Measurements from ENCODE around the gene SLC28A2. TPM values are rescaled to one million over a fixed set of nuclear protein-coding genes. Genes with fewer than 3 reads are reported as not detected.

SLC28A2 gene
- total RNA-seq, 1 donor from 2014 or later: not detected

- Histone ChIP-seq H3K27ac (ENCODE audit: low read depth, low read length) (no peak overlapping the region), H4K20me1 (ENCODE audit: insufficient read depth, low read length) (no peaks in the 10 kb centered on the region), H3K4me2 (ENCODE audit: low read length) (no peak overlapping the region), H3K79me2 (ENCODE audit: insufficient read depth, low read length) (no peaks in the 10 kb centered on the region), H3K27me3 (ENCODE audit: insufficient read depth, low read length) (no peaks in the 10 kb centered on the region), H3K4me3 (ENCODE audit: insufficient read depth, low read depth, low read length) (no peak overlapping the region), H2AFZ (ENCODE audit: low read depth, low read length) (no peak overlapping the region), H3K4me1 (ENCODE audit: insufficient read depth, low read length) (no peaks in the 10 kb centered on the region), H3K9me3 (ENCODE audit: insufficient read depth, low read depth, low read length) (no peaks in the 10 kb centered on the region), H3K9ac (ENCODE audit: low read length) (no peak overlapping the region), H3K36me3 (ENCODE audit: insufficient read depth, low read length) (no peaks in the 10 kb centered on the region)
- Mint-ChIP-seq H3K27ac (ENCODE audit: unreplicated experiment) (no peak overlapping the region), H3K4me3 (ENCODE audit: unreplicated experiment) (no peak overlapping the region), H3K9me3 (ENCODE audit: unreplicated experiment) (no peaks in the 10 kb centered on the region), H3K4me1 (ENCODE audit: low read depth, unreplicated experiment) (no peaks in the 10 kb centered on the region), H3K36me3 (ENCODE audit: low read depth, unreplicated experiment) (no peaks in the 10 kb centered on the region), H3K27me3 (ENCODE audit: low read depth, unreplicated experiment) (peaks cover 3% of the 10 kb centered on the region)
- FAIRE-seq (no peak), DNase-seq (ENCODE audit: low read depth) (no peak)
- TF ChIP-seq EZH2 (IDR thresholded peaks at IDR 0.05; ENCODE audit: insufficient read depth, low read length) (no peak), CTCF (IDR thresholded peaks at IDR 0.05; ENCODE audit: insufficient read depth, low read depth, low read length) (no peak)
Observed at GRCh38 chr15:45326280-45326679, 74.2 kb downstream of the SLC28A2 start.

- Mint-ChIP-seq H3K27me3 (ENCODE audit: low read depth, unreplicated experiment) (peaks cover 3% of the 10 kb centered on the region), H3K4me3 (ENCODE audit: unreplicated experiment) (no peak overlapping the region), H3K27ac (ENCODE audit: unreplicated experiment) (no peak overlapping the region)
Observed at GRCh38 chr15:45326741-45327140, 74.7 kb downstream of the SLC28A2 start.

More at GRCh38 chr15:45326741-45327140, 74.7 kb downstream of the SLC28A2 start:
- H3K9me3 ChIP-seq (ENCODE audit: insufficient read depth, low read depth, low read length): no peaks in the 10 kb centered on the region
- no peaks in the 10 kb centered on the region for H3K36me3 ChIP-seq (ENCODE audit: insufficient read depth, low read length)
- no peak overlapping the region for H3K27ac ChIP-seq (ENCODE audit: low read depth, low read length)
- no peaks in the 10 kb centered on the region for H3K27me3 ChIP-seq (ENCODE audit: insufficient read depth, low read length)
- TF ChIP-seq CTCF (IDR thresholded peaks at IDR 0.05; ENCODE audit: insufficient read depth, low read depth, low read length) (no peak), EZH2 (IDR thresholded peaks at IDR 0.05; ENCODE audit: insufficient read depth, low read length) (no peak)
- Mint-ChIP-seq H3K9me3 (ENCODE audit: unreplicated experiment) (no peaks in the 10 kb centered on the region), H3K36me3 (ENCODE audit: low read depth, unreplicated experiment) (no peaks in the 10 kb centered on the region), H3K4me1 (ENCODE audit: low read depth, unreplicated experiment) (peaks cover 2% of the 10 kb centered on the region)
- H3K4me1 ChIP-seq (ENCODE audit: insufficient read depth, low read length): no peaks in the 10 kb centered on the region
- DNase-seq (ENCODE audit: low read depth) (no peak), FAIRE-seq (no peak)
- no peaks in the 10 kb centered on the region for H3K79me2 ChIP-seq (ENCODE audit: insufficient read depth, low read length)
- no peak overlapping the region for H2AFZ ChIP-seq (ENCODE audit: low read depth, low read length)
- no peak overlapping the region for H3K9ac ChIP-seq (ENCODE audit: low read length)
- no peaks in the 10 kb centered on the region for H4K20me1 ChIP-seq (ENCODE audit: insufficient read depth, low read length)
- no peak overlapping the region for H3K4me2 ChIP-seq (ENCODE audit: low read length)
- H3K4me3 ChIP-seq (ENCODE audit: insufficient read depth, low read depth, low read length): no peak overlapping the region

Other genes with a start within 250 kb of the SLC28A2 start
- 25.1 and 26.2 TPM in 2 replicates for gene SORD, start 229.0 kb upstream of the SLC28A2 start, total RNA-seq
- gene DUOX2, start 138.1 kb upstream of the SLC28A2 start, total RNA-seq: 0.14 and 0.70 TPM in 2 replicates
- gene DUOXA2, start 137.9 kb upstream of the SLC28A2 start, total RNA-seq: not detected in 2 replicates
- gene DUOXA1, start 122.4 kb upstream of the SLC28A2 start, total RNA-seq: 0.36 and 0.66 TPM in 2 replicates
- gene DUOX1, start 122.2 kb upstream of the SLC28A2 start, total RNA-seq: 0.07 and 0.26 TPM in 2 replicates
- gene SHF, start 64.3 kb upstream of the SLC28A2 start, total RNA-seq: 4.3 and 4.6 TPM in 2 replicates
- gene GATM, start 126.3 kb downstream of the SLC28A2 start, total RNA-seq: 5.1 and 5.4 TPM in 2 replicates

Measured in astrocyte (in vitro differentiated cells and primary cell).